ENCODE data around the gene THOC6.
"Not testable (repeated sequence)": the region's sequence is repeated elsewhere in the genome, so short reads cannot be mapped to it uniquely, and the experiment has no call there.

THOC6 gene

GRCh38 chr16:3075946-3076345 is 52.1 kb downstream of the THOC6 start:
- DNase-seq: not testable (repeated sequence)

DNA sequence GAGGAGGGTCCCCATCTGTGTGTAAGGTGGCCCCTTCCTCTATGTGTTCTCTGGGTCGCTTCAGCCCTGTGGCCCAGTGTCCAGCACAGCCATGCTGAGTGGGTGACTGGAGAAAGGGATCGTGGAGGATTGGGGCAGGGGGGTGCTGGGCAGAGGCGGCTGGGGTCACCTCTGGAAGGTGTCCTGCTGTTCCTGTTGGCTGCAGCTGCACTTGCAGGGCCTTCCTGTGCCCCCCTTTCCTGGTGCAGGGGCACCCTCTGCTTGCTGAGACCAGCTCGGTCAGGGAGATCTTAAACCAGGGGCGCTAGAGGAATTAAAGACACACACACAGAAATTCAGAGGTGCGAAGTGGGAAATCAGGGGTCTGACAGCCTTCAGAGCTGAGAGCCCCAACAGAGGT is 52.7 kb downstream of the THOC6 start:
- DNase-seq: no peak
